Osteocyte (in vitro differentiated cells): ENCODE results near the gene SLC16A5. TPM values are rescaled to one million over a fixed set of nuclear protein-coding genes. Genes with fewer than 3 reads are reported as not detected.
A peak's percentile ranks its signal among the peaks of the same experiment; 100 is the strongest.

ENCODE experiments used
- DNase-seq: peaks from one replicate; pipeline ENCODE4 v3.0.0; 2021; ENCODE audit warnings: mixed read lengths; ENCODE audit not compliant: unreplicated experiment; ENCODE audit errors: extremely low spot score
- H3K27ac Mint-ChIP-seq: one replicate; pipeline ENCODE4 v1.8.0; 2021; ENCODE audit warnings: mild to moderate bottlenecking, mixed read lengths; ENCODE audit not compliant: unreplicated experiment
- H3K27me3 Mint-ChIP-seq: one replicate; pipeline ENCODE4 v1.8.0; 2021; ENCODE audit warnings: mixed read lengths; ENCODE audit not compliant: unreplicated experiment
- H3K36me3 Mint-ChIP-seq: one replicate; pipeline ENCODE4 v1.8.0; 2021; ENCODE audit warnings: mixed read lengths; ENCODE audit not compliant: unreplicated experiment
- H3K4me1 Mint-ChIP-seq: one replicate; pipeline ENCODE4 v1.8.0; 2021; ENCODE audit warnings: mixed read lengths; ENCODE audit not compliant: unreplicated experiment
- H3K4me3 Mint-ChIP-seq: one replicate; pipeline ENCODE4 v1.8.0; 2021; ENCODE audit warnings: mild to moderate bottlenecking, moderate library complexity, mixed read lengths; ENCODE audit not compliant: unreplicated experiment
- H3K9me3 Mint-ChIP-seq: one replicate; pipeline ENCODE4 v1.8.0; 2021; ENCODE audit warnings: mixed read lengths; ENCODE audit not compliant: unreplicated experiment
- total RNA-seq: library from RNA; stranded (reverse); gene quantifications from 2 replicates; pipeline ENCODE4 v1.2.1, GENCODE V29; 2021
- TF ChIP-seq, protein P1 (sequence below): fragments of 200-600 bp; sonication (generic); IDR thresholded peaks from 2 replicates; pipeline ENCODE4 v1.5.0; 2021; ENCODE audit warnings: antibody characterized with exemption, mild to moderate bottlenecking, moderate library complexity

The SLC16A5 gene
- total RNA-seq, 1 donor from 2014 or later = 7.0 TPM

DNA sequence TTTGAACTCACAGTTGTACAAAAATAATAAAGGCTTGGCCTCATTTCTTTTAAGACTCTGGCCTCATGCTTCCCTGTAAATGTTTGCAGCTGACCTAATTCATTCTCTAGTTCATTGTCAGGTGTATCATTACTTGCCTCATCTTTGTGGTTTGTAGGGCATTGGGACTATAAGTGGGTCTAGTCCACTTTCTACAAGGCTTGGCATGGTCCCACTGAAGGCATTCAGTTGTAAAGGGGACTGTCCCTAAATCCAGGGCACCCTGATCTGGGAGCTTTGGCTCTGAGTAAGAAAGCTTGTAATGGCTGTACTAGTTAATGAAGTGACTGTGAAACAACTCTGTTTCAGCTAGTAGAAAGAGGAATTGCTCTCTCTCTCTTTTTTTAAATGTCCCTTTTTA lies 38.0 kb upstream of the SLC16A5 start:
- Mint-ChIP-seq H3K27me3 (no peaks in the 10 kb centered on the region), H3K9me3 (no peaks in the 10 kb centered on the region), H3K4me3 (no peak overlapping the region), H3K4me1 (peaks cover 31% of the 10 kb centered on the region), H3K36me3 (peaks cover 19% of the 10 kb centered on the region), H3K27ac (no peak overlapping the region)
- TF ChIP-seq, protein P1, sequence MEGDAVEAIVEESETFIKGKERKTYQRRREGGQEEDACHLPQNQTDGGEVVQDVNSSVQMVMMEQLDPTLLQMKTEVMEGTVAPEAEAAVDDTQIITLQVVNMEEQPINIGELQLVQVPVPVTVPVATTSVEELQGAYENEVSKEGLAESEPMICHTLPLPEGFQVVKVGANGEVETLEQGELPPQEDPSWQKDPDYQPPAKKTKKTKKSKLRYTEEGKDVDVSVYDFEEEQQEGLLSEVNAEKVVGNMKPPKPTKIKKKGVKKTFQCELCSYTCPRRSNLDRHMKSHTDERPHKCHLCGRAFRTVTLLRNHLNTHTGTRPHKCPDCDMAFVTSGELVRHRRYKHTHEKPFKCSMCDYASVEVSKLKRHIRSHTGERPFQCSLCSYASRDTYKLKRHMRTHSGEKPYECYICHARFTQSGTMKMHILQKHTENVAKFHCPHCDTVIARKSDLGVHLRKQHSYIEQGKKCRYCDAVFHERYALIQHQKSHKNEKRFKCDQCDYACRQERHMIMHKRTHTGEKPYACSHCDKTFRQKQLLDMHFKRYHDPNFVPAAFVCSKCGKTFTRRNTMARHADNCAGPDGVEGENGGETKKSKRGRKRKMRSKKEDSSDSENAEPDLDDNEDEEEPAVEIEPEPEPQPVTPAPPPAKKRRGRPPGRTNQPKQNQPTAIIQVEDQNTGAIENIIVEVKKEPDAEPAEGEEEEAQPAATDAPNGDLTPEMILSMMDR = no peak
- DNase-seq = no peak

DNA sequence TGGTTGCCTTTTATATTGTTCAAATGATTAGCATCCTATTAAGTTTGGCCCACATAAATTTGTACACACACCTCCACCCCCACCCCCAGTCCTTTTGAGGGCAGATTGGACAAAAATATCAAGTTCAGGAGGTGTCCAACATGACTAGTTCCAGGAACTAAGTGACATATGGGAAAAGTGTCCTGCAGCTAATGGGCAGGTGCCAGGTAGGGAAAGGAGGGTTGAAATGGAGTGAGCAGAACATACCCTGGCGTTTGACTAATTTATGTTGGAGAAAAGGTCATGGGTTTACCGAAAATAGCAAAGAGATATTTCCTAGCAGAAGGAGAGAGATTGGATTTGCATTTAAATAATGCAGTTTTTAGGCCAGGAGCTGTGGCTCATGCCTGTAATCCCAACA lies 35.8 kb upstream of the SLC16A5 start:
- Mint-ChIP-seq H3K4me1 (peaks cover 16% of the 10 kb centered on the region), H3K36me3 (peaks cover 30% of the 10 kb centered on the region), H3K4me3 (no peak overlapping the region), H3K9me3 (no peaks in the 10 kb centered on the region), H3K27me3 (no peaks in the 10 kb centered on the region), H3K27ac (no peak overlapping the region)
- TF ChIP-seq, protein P1 = no peak
- no peak for DNase-seq

DNA sequence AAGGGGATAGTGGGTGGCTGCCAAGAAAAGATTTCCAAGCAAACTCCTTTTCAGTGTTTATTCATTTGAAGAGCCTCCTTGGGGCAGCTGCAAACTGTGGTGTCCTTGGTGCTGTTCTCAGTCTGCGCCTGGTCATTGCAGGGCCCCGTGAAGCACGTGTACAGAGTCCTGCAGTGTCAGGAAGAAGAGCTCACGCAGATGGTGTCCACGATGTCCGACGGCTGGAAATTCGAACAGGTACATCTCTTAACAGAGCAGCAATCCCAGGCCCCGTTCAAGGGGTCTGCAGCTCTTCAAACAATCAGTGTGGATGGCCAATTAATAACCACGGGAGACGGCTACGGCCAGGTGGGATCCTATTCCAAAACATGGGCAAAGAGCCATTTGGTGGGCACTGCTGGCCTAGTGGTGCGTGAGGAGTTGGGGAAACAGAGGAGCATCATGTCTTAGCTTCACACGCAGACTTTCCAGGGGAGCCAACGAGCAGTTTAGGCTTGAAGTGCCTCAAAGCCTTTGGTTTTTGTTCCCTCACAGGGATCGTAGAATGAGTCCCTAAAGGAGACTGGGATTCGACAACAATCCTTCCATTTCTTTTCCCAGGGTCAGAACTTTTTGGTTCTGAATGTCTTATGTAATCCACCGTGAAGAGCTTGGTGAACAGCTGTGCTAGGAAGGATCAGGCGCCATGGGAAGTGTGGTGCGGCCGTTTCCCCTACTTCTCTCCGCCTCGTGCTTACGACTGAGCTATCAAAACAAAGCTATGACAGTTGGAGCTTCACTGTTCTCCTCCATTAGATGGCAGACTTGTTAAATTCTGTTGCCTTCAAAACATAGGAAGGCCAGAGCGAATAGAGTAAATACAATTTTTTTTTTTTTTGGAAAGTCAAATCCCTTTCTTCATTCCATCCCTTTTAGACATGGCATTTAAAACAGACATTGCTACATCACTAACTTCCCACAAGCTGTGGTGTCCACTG lies 28.1 kb upstream of the SLC16A5 start:
- Mint-ChIP-seq H3K4me1 (peaks cover 10% of the 10 kb centered on the region), H3K4me3 (no peak overlapping the region), H3K36me3 (peaks cover 34% of the 10 kb centered on the region), H3K27me3 (no peaks in the 10 kb centered on the region), H3K27ac (peak overlapping the region; percentile 58), H3K9me3 (no peaks in the 10 kb centered on the region)
- no peak for DNase-seq
- TF ChIP-seq, protein P1 = peak; percentile 73

DNA sequence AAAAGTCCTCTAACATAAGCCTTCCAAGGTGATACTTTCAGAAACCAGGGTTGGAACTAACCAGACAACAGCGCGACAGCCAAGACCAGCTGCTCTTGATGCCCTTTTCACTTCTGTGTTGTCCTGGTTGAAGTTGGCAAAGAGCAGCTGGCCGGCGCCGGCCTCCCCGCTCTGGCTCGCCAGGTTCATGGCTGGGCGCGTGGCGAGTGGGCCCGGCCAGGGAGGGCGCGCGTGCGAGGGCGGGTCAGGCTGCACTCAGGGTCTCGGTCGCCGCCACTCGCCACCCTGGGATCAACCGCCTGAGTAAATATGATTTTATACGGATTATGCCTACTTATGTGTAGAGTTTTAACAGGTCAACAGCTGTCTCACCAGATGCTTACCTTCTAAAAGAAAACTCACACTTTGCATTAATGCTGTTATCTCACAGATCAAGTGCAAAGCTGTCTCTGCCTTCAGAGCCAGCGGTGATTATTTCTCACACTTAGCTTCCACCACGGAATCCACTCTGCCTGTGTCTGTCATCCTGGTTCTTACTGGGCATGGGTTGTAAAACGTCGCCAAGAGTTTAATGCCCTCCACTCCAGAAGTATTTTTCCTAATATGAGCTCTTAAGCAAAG lies 27.2 kb upstream of the SLC16A5 start:
- Mint-ChIP-seq H3K4me1 (peaks cover 10% of the 10 kb centered on the region), H3K9me3 (no peaks in the 10 kb centered on the region), H3K27me3 (no peaks in the 10 kb centered on the region), H3K27ac (no peak overlapping the region), H3K36me3 (peaks cover 34% of the 10 kb centered on the region), H3K4me3 (no peak overlapping the region)
- TF ChIP-seq, protein P1 = no peak
- no peak for DNase-seq

DNA sequence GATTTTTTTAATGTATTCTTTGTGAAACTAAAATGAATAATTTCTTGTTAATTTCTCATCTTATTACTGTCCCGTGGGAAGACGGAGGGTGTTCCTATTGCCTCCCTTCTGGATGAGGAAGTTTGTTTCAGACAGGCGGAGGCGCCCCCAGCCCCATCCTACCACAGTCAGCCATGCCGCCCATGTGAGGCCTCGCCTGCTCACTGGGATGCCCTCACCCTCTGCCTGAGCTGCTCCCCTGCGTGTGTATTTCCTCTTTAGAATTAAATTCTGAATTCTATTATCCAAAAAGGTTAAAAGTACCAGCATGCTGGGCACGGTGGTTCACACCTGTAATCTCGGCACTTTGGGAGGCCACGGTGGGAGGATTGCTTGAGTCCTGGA lies 26.7 kb upstream of the SLC16A5 start:
- TF ChIP-seq, protein P1 = no peak
- H3K9me3 Mint-ChIP-seq = no peaks in the 10 kb centered on the region
- no peaks in the 10 kb centered on the region for H3K27me3 Mint-ChIP-seq
- peaks cover 31% of the 10 kb centered on the region for H3K36me3 Mint-ChIP-seq
- peaks cover 10% of the 10 kb centered on the region for H3K4me1 Mint-ChIP-seq
- no peak for DNase-seq
- no peak overlapping the region for H3K4me3 Mint-ChIP-seq
- no peak overlapping the region for H3K27ac Mint-ChIP-seq
